A549 (cell line): ENCODE data around the gene DNAJB6. TPM values are rescaled to one million over a fixed set of nuclear protein-coding genes. Genes with fewer than 3 reads are reported as not detected.

Source experiments
- ATAC-seq, 2 experiments: fragments of 200-7000 bp in 1 of 2; fragments of >200 bp in 1 of 2; cut with Nextera tagmentation in 1 of 2; cut with Tn5 transposase in 1 of 2; 3 replicates each; pipeline versions ENCODE4 v1.8.0 to v1.9.1; 2018 to 2020; ENCODE audit warnings: mild to moderate bottlenecking in 1 of 2, moderate library complexity in 1 of 2
- CTCF ChIA-PET: fragments of 300-600 bp; sonication (Branson Sonifier 250); formaldehyde crosslinking; extraction: SDS; loops from one replicate; lab custom pipeline; 2021; ENCODE audit warnings: antibody characterized with exemption, inconsistent platforms; lab: Yijun Ruan, JAX
- POLR2A ChIA-PET: fragments of 350-600 bp; formaldehyde crosslinking; extraction: SDS; loops from one replicate; lab custom pipeline; 2021; ENCODE audit warnings: antibody characterized with exemption, inconsistent platforms; lab: Yijun Ruan, JAX
- DNase-seq, 2 experiments: peaks; one replicate each; pipeline versions ENCODE4 v3.0.0 to v3.0.0-alpha.2; 2011 to 2016; ENCODE audit warnings: low read depth in 1 of 2, low spot score in 1 of 2
- FAIRE-seq: peaks from 2 replicates; lab custom pipeline; 2011; peaks lifted over from hg19 to GRCh38; lab: Jason Lieb, UNC
- H3K27ac ChIP-seq, 2 experiments: fragments of >200 bp; sonication (Bioruptor Twin); formaldehyde crosslinking; 3 replicates each; pipeline ENCODE4 v1.5.1; 2016 to 2017
- H3K4me1 ChIP-seq: fragments of >200 bp; sonication (Bioruptor Twin); formaldehyde crosslinking; 3 replicates; pipeline ENCODE4 v1.6.1; 2016
- H3K4me2 ChIP-seq: fragments of >200 bp; sonication (Bioruptor Twin); formaldehyde crosslinking; 3 replicates; pipeline ENCODE4 v1.6.1; 2016
- H3K4me3 ChIP-seq: fragments of >200 bp; sonication (Bioruptor Twin); formaldehyde crosslinking; 3 replicates; pipeline ENCODE4 v1.5.1; 2016
- H3K9me3 ChIP-seq: fragments of >200 bp; sonication (Bioruptor Twin); formaldehyde crosslinking; 3 replicates; pipeline ENCODE4 v1.6.1; 2016
- CBX2 ChIP-seq: fragments of 200-600 bp; sonication (generic); IDR thresholded peaks from 2 replicates; pipeline ENCODE4 v1.6.1; 2016; ENCODE audit warnings: low read depth, mild to moderate bottlenecking, borderline replicate concordance
- CBX8 ChIP-seq: fragments of 200-600 bp; sonication (generic); IDR thresholded peaks from 2 replicates; pipeline ENCODE4 v1.6.1; 2016
- CEBPB ChIP-seq, 2 experiments: fragments of >200 bp in 1 of 2; sonication (Bioruptor Twin) in 1 of 2; formaldehyde crosslinking in 1 of 2; IDR thresholded peaks; 2 replicates each; pipeline ENCODE4 v1.6.1; 2012 to 2016
- EHF ChIP-seq: fragments of 250-450 bp; sonication (Bioruptor Pico); IDR thresholded peaks from 2 replicates; pipeline ENCODE4 v1.5.0; 2020; ENCODE audit warnings: mild to moderate bottlenecking
- FOSL2 ChIP-seq, 2 experiments: fragments of 450-650 bp in 1 of 2; fragments of >200 bp in 1 of 2; sonication (Bioruptor Twin) in 1 of 2; formaldehyde crosslinking; IDR thresholded peaks; 2 replicates each; pipeline versions ENCODE4 v1.5.0 to v1.6.1; 2016 to 2020; ENCODE audit warnings: mild to moderate bottlenecking in 1 of 2, moderate library complexity in 1 of 2
- GATA3 ChIP-seq: IDR thresholded peaks from 2 replicates; pipeline ENCODE4 v1.6.1; 2012; ENCODE audit warnings: borderline replicate concordance
- HDAC2 ChIP-seq: fragments of 200-600 bp; sonication (generic); IDR thresholded peaks from 2 replicates; pipeline ENCODE4 v1.6.1; 2016
- HEYL ChIP-seq: fragments of 250-450 bp; sonication (Bioruptor Pico); IDR thresholded peaks from 2 replicates; pipeline ENCODE4 v1.8.0; 2021; ENCODE audit warnings: mild to moderate bottlenecking, moderate library complexity
- HOXB13 ChIP-seq: fragments of 250-450 bp; sonication (Bioruptor Pico); IDR thresholded peaks from 2 replicates; pipeline ENCODE4 v1.5.0; 2020; ENCODE audit warnings: low read depth, mild to moderate bottlenecking, moderate library complexity
- HOXB5 ChIP-seq: fragments of 250-450 bp; sonication (Bioruptor Pico); IDR thresholded peaks from 2 replicates; pipeline ENCODE4 v1.5.0; 2020; ENCODE audit warnings: mild to moderate bottlenecking, moderate library complexity
- JUN ChIP-seq, 2 experiments: fragments of >200 bp; sonication (Bioruptor Twin); formaldehyde crosslinking; IDR thresholded peaks; 2 replicates in 1 of 2; 3 replicates in 1 of 2; pipeline ENCODE4 v1.6.1; 2016 to 2017
- JUNB ChIP-seq: fragments of >200 bp; sonication (Bioruptor Twin); formaldehyde crosslinking; IDR thresholded peaks from 2 replicates; pipeline ENCODE4 v1.6.1; 2016
- KDM1A ChIP-seq: fragments of 200-600 bp; sonication (generic); IDR thresholded peaks from 2 replicates; pipeline ENCODE4 v1.6.1; 2016; ENCODE audit warnings: low read depth, mild to moderate bottlenecking
- KDM5A ChIP-seq: fragments of 200-600 bp; sonication (generic); IDR thresholded peaks from 2 replicates; pipeline ENCODE4 v1.6.1; 2016; ENCODE audit warnings: antibody characterized with exemption, mild to moderate bottlenecking
- MAZ ChIP-seq: fragments of 150-350 bp; IDR thresholded peaks from 2 replicates; pipeline ENCODE4 v1.6.1; 2014; ENCODE audit warnings: antibody characterized with exemption, low read depth, low read length, borderline replicate concordance
- POLR2A ChIP-seq: IDR thresholded peaks from 2 replicates; pipeline ENCODE4 v1.6.1; 2012; ENCODE audit warnings: mild to moderate bottlenecking, low read length
- RAD21 ChIP-seq, 2 experiments: fragments of >200 bp in 1 of 2; sonication (Bioruptor Twin) in 1 of 2; formaldehyde crosslinking in 1 of 2; IDR thresholded peaks in 1 of 2; conservative IDR thresholded peaks in 1 of 2; 2 replicates in 1 of 2; 3 replicates in 1 of 2; pipeline ENCODE4 v1.6.1; 2012 to 2018; ENCODE audit warnings: inconsistent platforms in 1 of 2
- RCOR1 ChIP-seq: fragments of 150-350 bp; IDR thresholded peaks from 2 replicates; pipeline ENCODE4 v1.6.1; 2014; ENCODE audit warnings: antibody characterized with exemption, low read length, low read depth
- RFX5 ChIP-seq: fragments of 450-650 bp; IDR thresholded peaks from 2 replicates; pipeline ENCODE4 v1.7.1; 2014; ENCODE audit warnings: antibody characterized with exemption, mild to moderate bottlenecking, moderate library complexity
- SMC3 ChIP-seq: fragments of >200 bp; sonication (Bioruptor Twin); formaldehyde crosslinking; IDR thresholded peaks from 3 replicates; pipeline ENCODE4 v1.6.1; 2018; ENCODE audit warnings: inconsistent platforms
- TFCP2L1 ChIP-seq: fragments of 250-450 bp; sonication (Bioruptor Pico); IDR thresholded peaks from 2 replicates; pipeline ENCODE4 v1.5.0; 2021; ENCODE audit warnings: mild to moderate bottlenecking
- TP53 ChIP-seq: fragments of 250-450 bp; sonication (Bioruptor Pico); IDR thresholded peaks from 2 replicates; pipeline ENCODE4 v1.5.0; 2021; ENCODE audit warnings: mild to moderate bottlenecking, moderate library complexity
- ZC3H11A ChIP-seq: fragments of 450-650 bp; IDR thresholded peaks from 2 replicates; pipeline ENCODE4 v1.6.1; 2014; ENCODE audit warnings: antibody characterized with exemption, mild to moderate bottlenecking
- ZFP36 ChIP-seq: fragments of 450-650 bp; IDR thresholded peaks from 2 replicates; pipeline ENCODE4 v1.6.1; 2014; ENCODE audit warnings: borderline replicate concordance; ENCODE audit not compliant: partially characterized antibody
- ZNF302 ChIP-seq: fragments of 250-450 bp; sonication (Bioruptor Pico); IDR thresholded peaks from 2 replicates; pipeline ENCODE4 v1.9.0; 2021; ENCODE audit warnings: inconsistent platforms, mild to moderate bottlenecking, moderate library complexity
- ZSCAN20 ChIP-seq: fragments of 250-450 bp; sonication (Bioruptor Pico); IDR thresholded peaks from 2 replicates; pipeline ENCODE4 v1.8.0; 2022; ENCODE audit warnings: mild to moderate bottlenecking, moderate library complexity
- WGBS: methylation state at CpG from one replicate; pipeline ENCODE4 v1.1.6; 2017; ENCODE audit errors: missing lambda C conversion rate; 5-methylcytosine and 5-hydroxymethylcytosine counted together
- polyA plus RNA-seq, 4 experiments: library from polyadenylated mRNA; depleted of rRNA in 3 of 4; stranded (reverse); fragments of >200 nt; fragmentation: RNase III in 1 of 4; extraction: RNeasy Plus Mini Kit Qiagen cat#74134 plus additional on column Dnase treatment in 1 of 4; gene quantifications; 2 replicates in 3 of 4; 3 replicates in 1 of 4; pipeline ENCODE4 v1.2.3, GENCODE V29; 2011 to 2017
- TF ChIP-seq, protein P1 (sequence below): fragments of 250-450 bp; sonication (Bioruptor Pico); IDR thresholded peaks from 2 replicates; pipeline ENCODE4 v1.5.0; 2020; ENCODE audit warnings: low read depth, mild to moderate bottlenecking, moderate library complexity
- TF ChIP-seq, protein P2 (sequence below): fragments of 450-650 bp; IDR thresholded peaks from 2 replicates; pipeline ENCODE4 v1.6.1; 2014; ENCODE audit warnings: antibody characterized with exemption
- TF ChIP-seq, protein P3 (sequence below): IDR thresholded peaks from 2 replicates; pipeline ENCODE4 v1.6.1; 2012; ENCODE audit warnings: low read depth, borderline replicate concordance

DNAJB6 gene
- polyA plus RNA-seq, 2 of the 4 experiments (the other 2 are of a cell fraction): 117 to 136 TPM

DNA sequence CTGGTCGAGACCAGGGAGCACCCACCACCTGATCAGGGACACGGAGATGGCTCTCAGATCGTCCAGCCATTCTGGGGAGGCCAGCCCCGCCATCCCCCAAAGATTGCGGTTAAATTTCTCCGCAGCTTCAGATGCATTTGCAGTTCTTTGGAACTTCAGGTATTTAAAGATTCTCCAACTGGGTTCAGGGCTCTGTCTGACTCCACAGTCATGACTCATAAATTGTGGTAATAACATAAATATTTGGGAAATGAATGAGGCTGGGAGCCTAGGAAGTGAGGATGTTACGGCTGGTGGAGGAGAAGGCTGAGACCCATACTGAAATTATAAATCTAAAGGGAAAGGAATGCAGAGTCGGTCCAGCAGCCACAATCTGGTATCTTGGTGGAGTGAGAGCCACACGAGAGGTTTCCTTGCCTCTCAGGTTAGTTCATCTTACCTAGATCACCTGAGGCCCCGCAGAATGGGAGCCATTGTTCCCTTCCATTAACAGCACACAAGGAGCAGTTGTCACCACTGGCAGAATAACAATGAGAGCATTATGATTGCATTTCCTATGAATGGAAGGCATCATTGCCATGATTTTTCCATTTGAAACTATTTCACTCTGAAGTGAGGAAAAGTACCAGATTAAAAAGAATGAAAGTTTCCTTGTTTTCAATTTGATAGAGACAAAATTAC is 26.7 kb upstream of the DNAJB6 start:
- ChIA-PET POLR2A (interaction anchor here (1.1 kb wide), 1 partner anchor 26 kb away, joined by 4 read pairs; the partner anchor contains the start of gene DNAJB6), CTCF (interaction anchor here (1.3 to 1.9 kb wide), 3 partner anchors 10 to 46 kb away, joined by 3 to 7 read pairs (median 4); no protein-coding TSS in a partner anchor)
- H3K9me3 ChIP-seq: no peaks in the 10 kb centered on the region
- 21% methylated on average over 10 of the region's 10 CpGs for WGBS
- H3K4me2 ChIP-seq: peak overlapping the region; percentile 61
- DNase-seq (peak; percentile 63 to 67), FAIRE-seq (no peak), ATAC-seq (peak; percentile 86 to 90)
- peaks cover 23% of the 10 kb centered on the region for H3K4me1 ChIP-seq
- no peak overlapping the region for H3K4me3 ChIP-seq
- peak overlapping the region; percentile 64 to 87 for H3K27ac ChIP-seq
- no peak for TF ChIP-seq KDM1A
- no peak for TF ChIP-seq ZC3H11A
- peak; percentile 71 for TF ChIP-seq FOSL2 (IDR thresholded peaks at IDR 0.05)
- peak; percentile 81 for TF ChIP-seq FOSL2 (CRISPR knock-in tag; IDR thresholded peaks at IDR 0.05)
- TF ChIP-seq CBX2: no peak
- TF ChIP-seq CEBPB (IDR thresholded peaks at IDR 0.05): peak in 1 of 2 experiments; percentile 32; a peak in 1 of 4 replicates
- TF ChIP-seq JUNB: peak; percentile 31; the same call in 1 of the 2 replicates
- TF ChIP-seq JUN (IDR thresholded peaks at IDR 0.05): no peak
- TF ChIP-seq MAZ: no peak
- no peak for TF ChIP-seq RAD21 (conservative IDR thresholded peaks at IDR 0.05 in 1 of 2, IDR thresholded peaks at IDR 0.05 in 1 of 2)
- peak; percentile 26; the same call in 1 of the 2 replicates for TF ChIP-seq GATA3
- TF ChIP-seq TFCP2L1 (CRISPR knock-in tag): no peak

DNA sequence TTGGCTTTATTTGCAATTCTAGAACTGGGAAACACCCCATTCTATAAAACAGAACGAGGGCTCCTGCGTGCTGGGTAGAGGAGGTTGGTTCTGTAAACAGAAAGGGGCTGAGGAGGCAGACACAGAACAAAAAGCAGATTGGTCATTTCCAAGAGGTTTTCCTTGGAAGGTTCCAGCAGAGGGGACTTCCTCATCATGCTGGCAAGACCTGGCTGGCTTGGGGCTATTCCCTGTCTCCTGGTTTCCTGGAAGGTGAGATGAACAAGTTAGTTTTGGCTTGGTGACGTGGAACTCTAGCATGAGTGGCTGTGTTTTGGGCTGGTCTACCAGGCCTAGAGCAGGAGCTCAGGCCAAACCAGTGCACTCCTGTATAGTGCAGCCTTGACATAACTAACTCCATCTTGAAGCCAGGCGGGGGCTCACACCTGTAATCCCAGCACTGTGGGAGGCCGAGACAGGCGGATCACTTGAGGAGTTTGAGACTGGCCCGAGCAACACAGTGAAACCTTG is 26.1 kb upstream of the DNAJB6 start:
- DNase-seq (no peak), ATAC-seq (no peak; a peak in 1 of 6 replicates), FAIRE-seq (no peak)
- POLR2A ChIA-PET: no interaction called here
- H3K27ac ChIP-seq: peak overlapping the region; percentile 64 to 87
- peak overlapping the region; percentile 61 for H3K4me2 ChIP-seq
- no peak overlapping the region for H3K4me3 ChIP-seq
- peaks cover 23% of the 10 kb centered on the region for H3K4me1 ChIP-seq
- CTCF ChIA-PET: interaction anchor here (0.6 to 1.5 kb wide), 2 partner anchors 11 to 1098 kb away, joined by 3 read pairs; no protein-coding TSS in a partner anchor
- no peaks in the 10 kb centered on the region for H3K9me3 ChIP-seq
- TF ChIP-seq HDAC2 (no peak), EHF (peak; percentile 52; the same call in 1 of the 2 replicates), GATA3 (no peak), KDM5A (no peak), ZNF302 (CRISPR knock-in tag) (peak; percentile 78; the same call in 1 of the 2 replicates), HOXB13 (CRISPR knock-in tag) (peak; percentile 95; the same call in 1 of the 2 replicates), HOXB5 (CRISPR knock-in tag) (peak; percentile 82; the same call in 1 of the 2 replicates), TFCP2L1 (CRISPR knock-in tag) (0 out of 2 replicates have a peak, but pooled peaks have one; percentile 51), RFX5 (no peak), HEYL (peak; percentile 50; the same call in 1 of the 2 replicates), CEBPB (IDR thresholded peaks at IDR 0.05) (no peak)
- TF ChIP-seq, protein P1, sequence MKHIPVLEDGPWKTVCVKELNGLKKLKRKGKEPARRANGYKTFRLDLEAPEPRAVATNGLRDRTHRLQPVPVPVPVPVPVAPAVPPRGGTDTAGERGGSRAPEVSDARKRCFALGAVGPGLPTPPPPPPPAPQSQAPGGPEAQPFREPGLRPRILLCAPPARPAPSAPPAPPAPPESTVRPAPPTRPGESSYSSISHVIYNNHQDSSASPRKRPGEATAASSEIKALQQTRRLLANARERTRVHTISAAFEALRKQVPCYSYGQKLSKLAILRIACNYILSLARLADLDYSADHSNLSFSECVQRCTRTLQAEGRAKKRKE (CRISPR knock-in tag): peak; percentile 88; the same call in 1 of the 2 replicates
- WGBS: 75% methylated on average over 7 of the region's 7 CpGs

DNA sequence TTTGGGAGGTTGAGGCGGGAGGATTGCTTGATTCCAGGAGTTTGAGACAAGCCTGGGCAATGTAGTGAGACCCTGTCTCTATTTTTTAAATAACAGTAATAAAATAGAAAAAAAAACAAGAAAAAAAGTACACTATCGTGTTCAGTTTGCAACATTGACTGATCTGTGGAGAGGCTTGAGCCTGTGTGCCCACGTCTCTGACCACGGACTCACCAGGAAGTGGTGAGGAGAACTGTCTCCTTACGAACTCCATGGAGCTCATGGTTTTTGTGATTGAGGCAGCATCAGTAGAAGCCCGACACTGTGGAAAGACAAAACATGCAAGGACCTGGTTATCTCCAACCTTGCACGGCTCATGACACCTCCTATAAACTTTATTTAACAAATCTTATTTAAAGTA is 23.9 kb upstream of the DNAJB6 start:
- peaks cover 24% of the 10 kb centered on the region for H3K4me1 ChIP-seq
- TF ChIP-seq TP53 (CRISPR knock-in tag) (no peak), JUN (IDR thresholded peaks at IDR 0.05) (no peak), CBX8 (no peak), RCOR1 (no peak), ZFP36 (no peak), HEYL (no peak), SMC3 (no peak), ZSCAN20 (no peak), GATA3 (no peak), EHF (no peak), POLR2A (no peak), HDAC2 (no peak)
- TF ChIP-seq, protein P1 (CRISPR knock-in tag): no peak
- TF ChIP-seq, protein P2, sequence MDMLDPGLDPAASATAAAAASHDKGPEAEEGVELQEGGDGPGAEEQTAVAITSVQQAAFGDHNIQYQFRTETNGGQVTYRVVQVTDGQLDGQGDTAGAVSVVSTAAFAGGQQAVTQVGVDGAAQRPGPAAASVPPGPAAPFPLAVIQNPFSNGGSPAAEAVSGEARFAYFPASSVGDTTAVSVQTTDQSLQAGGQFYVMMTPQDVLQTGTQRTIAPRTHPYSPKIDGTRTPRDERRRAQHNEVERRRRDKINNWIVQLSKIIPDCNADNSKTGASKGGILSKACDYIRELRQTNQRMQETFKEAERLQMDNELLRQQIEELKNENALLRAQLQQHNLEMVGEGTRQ: no peak
- TF ChIP-seq, protein P3, sequence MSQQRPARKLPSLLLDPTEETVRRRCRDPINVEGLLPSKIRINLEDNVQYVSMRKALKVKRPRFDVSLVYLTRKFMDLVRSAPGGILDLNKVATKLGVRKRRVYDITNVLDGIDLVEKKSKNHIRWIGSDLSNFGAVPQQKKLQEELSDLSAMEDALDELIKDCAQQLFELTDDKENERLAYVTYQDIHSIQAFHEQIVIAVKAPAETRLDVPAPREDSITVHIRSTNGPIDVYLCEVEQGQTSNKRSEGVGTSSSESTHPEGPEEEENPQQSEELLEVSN: no peak
- no peak overlapping the region for H3K4me3 ChIP-seq
- H3K9me3 ChIP-seq: no peaks in the 10 kb centered on the region
- ChIA-PET CTCF (interaction anchor here (2.3 kb wide), 1 partner anchor 26 kb away, joined by 9 read pairs; no protein-coding TSS in a partner anchor), POLR2A (no interaction called here)
- FAIRE-seq (no peak), DNase-seq (no peak), ATAC-seq (no peak)
- WGBS: 89% methylated on average over 7 of the region's 7 CpGs
- H3K4me2 ChIP-seq: no peak overlapping the region
- H3K27ac ChIP-seq: no peak overlapping the region
